ENCODE data around the gene HRH2.

GRCh38 chr5:175712681-175713085, 54.8 kb downstream of the HRH2 start:
- no peak for TF ChIP-seq POLR2A (IDR thresholded peaks at IDR 0.05; ENCODE audit: low read depth, low read length)
- TF ChIP-seq POLR2AphosphoS5 (IDR thresholded peaks at IDR 0.05; ENCODE audit: low read depth, low read length), result no peak
- TF ChIP-seq TAF1 (IDR thresholded peaks at IDR 0.05; ENCODE audit: borderline replicate concordance, low read depth, low read length), result no peak
